Loucy (cell line): Measurements from ENCODE around the gene AKAP13.

Experiments
- EZH2phosphoT487 ChIP-seq: fragments of 200-600 bp; IDR thresholded peaks from 2 replicates; pipeline ENCODE4 v1.6.1; 2018; ENCODE audit warnings: antibody characterized with exemption, mild to moderate bottlenecking, moderate library complexity, borderline replicate concordance
- TF ChIP-seq, protein P1 (sequence below): fragments of 200-600 bp; sonication (generic); conservative IDR thresholded peaks from 2 replicates; pipeline ENCODE4 v1.5.1; 2014; ENCODE audit warnings: mild to moderate bottlenecking, antibody characterized with exemption, low read length

DNA sequence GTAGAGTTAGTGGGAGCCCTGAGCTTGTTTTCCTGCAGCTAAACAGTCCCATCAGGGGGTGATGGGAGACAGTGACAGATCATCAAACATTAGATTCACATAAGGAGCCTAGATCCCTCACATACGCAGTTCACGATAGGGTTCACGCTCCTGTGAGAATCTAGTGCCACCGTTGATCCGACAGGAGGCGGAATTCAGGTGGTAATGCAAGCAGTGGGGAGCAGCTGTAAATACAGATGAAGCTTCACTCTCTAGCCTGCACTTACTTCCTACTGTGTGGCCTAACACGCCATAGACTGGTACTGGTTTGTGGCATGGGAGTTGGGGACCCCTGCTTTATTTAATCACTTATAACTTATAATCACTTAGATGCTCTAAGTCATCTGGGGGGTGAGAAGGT lies 179.1 kb downstream of the AKAP13 start:
- TF ChIP-seq, protein P1, sequence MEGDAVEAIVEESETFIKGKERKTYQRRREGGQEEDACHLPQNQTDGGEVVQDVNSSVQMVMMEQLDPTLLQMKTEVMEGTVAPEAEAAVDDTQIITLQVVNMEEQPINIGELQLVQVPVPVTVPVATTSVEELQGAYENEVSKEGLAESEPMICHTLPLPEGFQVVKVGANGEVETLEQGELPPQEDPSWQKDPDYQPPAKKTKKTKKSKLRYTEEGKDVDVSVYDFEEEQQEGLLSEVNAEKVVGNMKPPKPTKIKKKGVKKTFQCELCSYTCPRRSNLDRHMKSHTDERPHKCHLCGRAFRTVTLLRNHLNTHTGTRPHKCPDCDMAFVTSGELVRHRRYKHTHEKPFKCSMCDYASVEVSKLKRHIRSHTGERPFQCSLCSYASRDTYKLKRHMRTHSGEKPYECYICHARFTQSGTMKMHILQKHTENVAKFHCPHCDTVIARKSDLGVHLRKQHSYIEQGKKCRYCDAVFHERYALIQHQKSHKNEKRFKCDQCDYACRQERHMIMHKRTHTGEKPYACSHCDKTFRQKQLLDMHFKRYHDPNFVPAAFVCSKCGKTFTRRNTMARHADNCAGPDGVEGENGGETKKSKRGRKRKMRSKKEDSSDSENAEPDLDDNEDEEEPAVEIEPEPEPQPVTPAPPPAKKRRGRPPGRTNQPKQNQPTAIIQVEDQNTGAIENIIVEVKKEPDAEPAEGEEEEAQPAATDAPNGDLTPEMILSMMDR: no peak
- no peak for TF ChIP-seq EZH2phosphoT487
